HCT116 (cell line): ENCODE results near the gene PRRX1. TPM values are rescaled to one million over a fixed set of nuclear protein-coding genes. Genes with fewer than 3 reads are reported as not detected.

Experiments used
- ATAC-seq: fragments of 200-7000 bp; cut with Tn5 transposase; 2 replicates; pipeline ENCODE4 v1.9.1; 2020; ENCODE audit warnings: mild to moderate bottlenecking, moderate library complexity
- BruUV-seq: library from RNA; stranded (reverse); fragments of 400-500 nt; replicated peaks from 2 replicates; lab custom pipeline; 2021; lab: Mats Ljungman, UMichigan
- CTCF ChIA-PET: fragments of 300-600 bp; sonication (Branson Sonifier 250); formaldehyde crosslinking; loops from one replicate; lab custom pipeline; 2021; ENCODE audit warnings: antibody characterized with exemption; lab: Charles Lee
- POLR2A ChIA-PET: fragments of 300-600, 350-600 bp; sonication (Branson Sonifier 250); formaldehyde crosslinking; loops from one replicate; lab custom pipeline; 2021; ENCODE audit warnings: antibody characterized with exemption; lab: Charles Lee
- RAD21 ChIA-PET, 2 experiments: fragments of 300-600 bp; sonication (Branson Sonifier 250); formaldehyde crosslinking; loops; one replicate each; lab custom pipeline; 2023; ENCODE audit warnings: low total read pairs in 2 of 2; ENCODE audit not compliant: uncharacterized antibody in 2 of 2, unreplicated experiment in 2 of 2, low non-redundant PET in 1 of 2; lab: Charles Lee
- DNase-seq: peaks from one replicate; pipeline ENCODE4 v3.0.0-alpha.2; 2010; ENCODE audit warnings: low read depth, low spot score
- H2AFZ ChIP-seq: fragments of 200-600 bp; shearing (Covaris generic), sonication (generic); 2 replicates; pipeline ENCODE4 v1.6.1; 2017; ENCODE audit warnings: low read depth, mixed run types, mixed read lengths, antibody characterized with exemption, low read length; ENCODE audit not compliant: poor library complexity, severe bottlenecking
- H3K27ac ChIP-seq: 2 replicates; pipeline ENCODE4 v1.5.1; 2012; ENCODE audit warnings: low read depth, low read length
- H3K27me3 ChIP-seq: fragments of 200-600 bp; sonication (generic); 2 replicates; pipeline ENCODE4 v1.6.1; 2016; ENCODE audit warnings: mixed run types, low read length, mixed read lengths; ENCODE audit not compliant: insufficient read depth
- H3K36me3 ChIP-seq, 2 experiments: fragments of 200-500 bp in 1 of 2; fragments of 200-600 bp in 1 of 2; sonication (Bioruptor generic) in 1 of 2; sonication (generic) in 1 of 2; 2 replicates each; pipeline versions ENCODE4 v1.5.1 to v1.6.1; 2014 to 2016; ENCODE audit warnings: low read length in 2 of 2, inconsistent platforms in 1 of 2, mixed read lengths in 1 of 2, mixed run types in 1 of 2; ENCODE audit not compliant: insufficient read depth in 2 of 2, control insufficient read depth in 1 of 2
- H3K4me1 ChIP-seq, 2 experiments: fragments of 200-600 bp in 1 of 2; sonication (generic) in 1 of 2; 2 replicates each; pipeline versions ENCODE4 v1.5.1 to v1.6.1; 2012 to 2017; ENCODE audit warnings: low read length in 2 of 2, inconsistent platforms in 1 of 2, mild to moderate bottlenecking in 1 of 2, mixed read lengths in 1 of 2, mixed run types in 1 of 2, moderate library complexity in 1 of 2; ENCODE audit not compliant: insufficient read depth in 2 of 2, control insufficient read depth in 1 of 2
- H3K4me2 ChIP-seq: fragments of 200-600 bp; sonication (generic); 2 replicates; pipeline ENCODE4 v1.6.1; 2017; ENCODE audit warnings: mixed run types, low read length, mixed read lengths
- H3K4me3 ChIP-seq, 2 experiments: fragments of 200-600 bp in 1 of 2; sonication (generic) in 1 of 2; replicated peaks in 1 of 2; 2 replicates each; pipeline ENCODE4 v1.5.1; 2011 to 2016; ENCODE audit warnings: low read length in 2 of 2, control low read depth in 1 of 2, low read depth in 1 of 2, mild to moderate bottlenecking in 1 of 2, mixed read lengths in 1 of 2, mixed run types in 1 of 2
- H3K79me2 ChIP-seq: fragments of 200-600 bp; sonication (generic); 2 replicates; pipeline ENCODE4 v1.6.1; 2017; ENCODE audit warnings: mild to moderate bottlenecking, mixed run types, low read length, moderate library complexity, mixed read lengths; ENCODE audit not compliant: insufficient read depth
- H3K9ac ChIP-seq: fragments of 200-600 bp; sonication (generic); 2 replicates; pipeline ENCODE4 v1.6.1; 2016; ENCODE audit warnings: low read length, mixed read lengths
- H3K9me2 ChIP-seq: fragments of 200-600 bp; sonication (generic), shearing (Covaris generic); 2 replicates; pipeline ENCODE4 v1.6.1; 2017; ENCODE audit warnings: mixed run types, mild to moderate bottlenecking, moderate library complexity; ENCODE audit not compliant: insufficient read depth
- H3K9me3 ChIP-seq, 2 experiments: fragments of 200-500 bp in 1 of 2; fragments of 200-600 bp in 1 of 2; sonication (Bioruptor generic) in 1 of 2; sonication (generic) in 1 of 2; 2 replicates each; pipeline ENCODE4 v1.6.1; 2014 to 2017; ENCODE audit warnings: low read length in 2 of 2, mixed read lengths in 2 of 2, inconsistent platforms in 1 of 2, low read depth in 1 of 2, mild to moderate bottlenecking in 1 of 2, mixed run types in 1 of 2, moderate library complexity in 1 of 2; ENCODE audit not compliant: control insufficient read depth in 1 of 2, insufficient read depth in 1 of 2
- H4K20me1 ChIP-seq: fragments of 200-600 bp; sonication (generic), shearing (Covaris generic); 2 replicates; pipeline ENCODE4 v1.6.1; 2017; ENCODE audit warnings: mixed run types, mild to moderate bottlenecking, moderate library complexity; ENCODE audit not compliant: insufficient read depth
- CBX3 ChIP-seq: IDR thresholded peaks from 2 replicates; pipeline ENCODE4 v1.6.1; 2012; ENCODE audit warnings: low read depth
- EGR1 ChIP-seq: IDR thresholded peaks from 2 replicates; pipeline ENCODE4 v1.6.1; 2012; ENCODE audit warnings: low read depth
- ELF1 ChIP-seq: IDR thresholded peaks from 2 replicates; pipeline ENCODE4 v1.6.1; 2012; ENCODE audit warnings: low read depth, borderline replicate concordance
- EZH2 ChIP-seq: fragments of 200-600 bp; sonication (generic); IDR thresholded peaks from 2 replicates; pipeline ENCODE4 v1.6.1; 2017; ENCODE audit warnings: antibody characterized with exemption, mixed run types
- EZH2phosphoT487 ChIP-seq: fragments of 200-600 bp; IDR thresholded peaks from 2 replicates; pipeline ENCODE4 v1.6.1; 2018; ENCODE audit warnings: antibody characterized with exemption, borderline replicate concordance
- FOSL1 ChIP-seq: IDR thresholded peaks from 2 replicates; pipeline ENCODE4 v1.6.1; 2012; ENCODE audit warnings: low read depth
- JUND ChIP-seq: IDR thresholded peaks from 2 replicates; pipeline ENCODE4 v1.6.1; 2012
- MAX ChIP-seq: IDR thresholded peaks from 2 replicates; pipeline ENCODE4 v1.6.1; 2012
- POLR2A ChIP-seq: IDR thresholded peaks from 2 replicates; pipeline ENCODE4 v1.7.0; 2011; ENCODE audit warnings: borderline replicate concordance; ENCODE audit not compliant: insufficient read depth, insufficient read length; ENCODE audit errors: extremely low read depth
- POLR2AphosphoS5 ChIP-seq: IDR thresholded peaks from 2 replicates; pipeline ENCODE4 v1.6.1; 2011; ENCODE audit warnings: mild to moderate bottlenecking, low read depth, low read length, moderate library complexity
- RAD21 ChIP-seq: IDR thresholded peaks from 2 replicates; pipeline ENCODE4 v1.6.1; 2012; ENCODE audit warnings: low read depth, mild to moderate bottlenecking
- SP1 ChIP-seq: IDR thresholded peaks from 2 replicates; pipeline ENCODE4 v1.6.1; 2012; ENCODE audit warnings: low read depth
- SRF ChIP-seq: IDR thresholded peaks from 2 replicates; pipeline ENCODE4 v1.6.1; 2012; ENCODE audit warnings: low read depth
- TCF7L2 ChIP-seq: IDR thresholded peaks from 2 replicates; pipeline ENCODE4 v1.7.0; 2011; ENCODE audit warnings: borderline replicate concordance, inconsistent platforms; ENCODE audit not compliant: insufficient read depth, insufficient read length; ENCODE audit errors: extremely low read depth
- ZBTB33 ChIP-seq: IDR thresholded peaks from 2 replicates; pipeline ENCODE4 v1.6.1; 2011; ENCODE audit warnings: mild to moderate bottlenecking, low read length, moderate library complexity; ENCODE audit not compliant: insufficient replicate concordance; ENCODE audit errors: extremely low read depth
- ZFX ChIP-seq: fragments of 450-650 bp; IDR thresholded peaks from 2 replicates; pipeline ENCODE4 v1.6.1; 2017
- ZNF274 ChIP-seq: fragments of 200-500 bp; sonication (Bioruptor generic); IDR thresholded peaks from 2 replicates; pipeline ENCODE4 v1.6.1; 2014; ENCODE audit warnings: mild to moderate bottlenecking, low read depth, low read length, inconsistent platforms
- intact Hi-C: fragments of 100-400 bp; cut with micrococcal nuclease; formaldehyde crosslinking; loops from 2 replicates; pipeline ENCODE4 v1.10.0; 2022
- total RNA-seq: library from RNA; stranded (reverse); gene quantifications from one replicate; pipeline ENCODE4 v1.2.1, GENCODE V29; 2021; ENCODE audit not compliant: unreplicated experiment
- TF ChIP-seq, protein P1 (sequence below): IDR thresholded peaks from 2 replicates; pipeline ENCODE4 v1.6.1; 2012

Gene PRRX1
- total RNA-seq, 1 experiment from 2014 or later: 0.37 TPM

- TF ChIP-seq ZBTB33 (no peak), ELF1 (no peak), SRF (no peak), POLR2AphosphoS5 (no peak), EZH2 (no peak), EGR1 (no peak), SP1 (no peak), ZNF274 (no peak)
- TF ChIP-seq, protein P1, sequence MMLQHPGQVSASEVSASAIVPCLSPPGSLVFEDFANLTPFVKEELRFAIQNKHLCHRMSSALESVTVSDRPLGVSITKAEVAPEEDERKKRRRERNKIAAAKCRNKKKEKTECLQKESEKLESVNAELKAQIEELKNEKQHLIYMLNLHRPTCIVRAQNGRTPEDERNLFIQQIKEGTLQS: no peak
Measured at GRCh38 chr1:170714163-170714562, 50.2 kb downstream of the PRRX1 start (continued).

GRCh38 chr1:170714938-170715337 is 51.0 kb downstream of the PRRX1 start:
- H3K36me3 ChIP-seq: no peaks in the 10 kb centered on the region
- H3K27ac ChIP-seq: no peak overlapping the region
- RAD21 ChIA-PET: no interaction called here
- no peaks in the 10 kb centered on the region for H3K9me2 ChIP-seq
- POLR2A ChIA-PET: no interaction called here
- H3K79me2 ChIP-seq: no peaks in the 10 kb centered on the region
- ATAC-seq (no peak), DNase-seq (no peak)
- no peaks in the 10 kb centered on the region for H3K4me1 ChIP-seq
- no peak overlapping the region for H2AFZ ChIP-seq
- intact Hi-C loops: no loop called here
- no peaks in the 10 kb centered on the region for H4K20me1 ChIP-seq
- H3K27me3 ChIP-seq: no peaks in the 10 kb centered on the region
- CTCF ChIA-PET: no interaction called here
- H3K4me2 ChIP-seq: no peak overlapping the region
- H3K9ac ChIP-seq: no peak overlapping the region
- H3K4me3 ChIP-seq: no peak overlapping the region
- no peaks in the 10 kb centered on the region for H3K9me3 ChIP-seq
- BruUV-seq: no TSS peak
- TF ChIP-seq ZNF274 (no peak), FOSL1 (no peak), EZH2phosphoT487 (no peak), CBX3 (no peak), EGR1 (no peak), ZBTB33 (no peak), TCF7L2 (no peak), MAX (no peak), RAD21 (no peak), POLR2AphosphoS5 (no peak), POLR2A (no peak), EZH2 (no peak), JUND (no peak), ZFX (no peak)
- TF ChIP-seq, protein P1: no peak
